ENCODE measurements around the gene CDC20.

DNA sequence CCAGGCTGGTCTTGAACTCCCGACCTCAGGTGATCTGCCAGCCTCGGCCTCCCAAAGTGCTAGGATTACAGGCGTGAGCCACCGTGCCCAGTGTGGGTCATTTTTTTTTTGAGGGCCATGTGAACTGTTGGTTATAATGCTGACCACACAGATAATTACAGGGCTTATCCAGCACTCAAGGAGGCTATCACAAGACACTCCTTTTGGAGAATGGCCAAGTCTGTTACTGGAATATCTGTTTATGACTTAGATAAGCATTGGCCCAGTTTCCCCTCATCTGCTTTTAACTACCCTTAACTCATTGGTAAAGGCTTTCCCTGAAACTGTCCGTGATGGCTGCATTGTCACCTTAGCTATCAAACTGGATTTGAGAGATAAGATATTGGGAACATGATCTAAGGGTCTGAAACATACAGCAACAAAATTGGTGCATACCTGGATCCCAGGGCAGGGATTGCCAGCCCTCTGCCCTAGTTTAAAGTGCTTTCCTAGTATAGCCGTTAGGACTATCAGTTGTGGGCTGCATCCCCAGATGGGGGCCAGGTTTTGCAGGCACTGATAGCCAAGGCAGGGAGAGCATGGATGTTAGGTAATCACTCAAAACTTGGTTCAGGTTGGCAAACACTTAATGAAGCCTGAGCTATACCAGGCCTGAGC lies 46.6 kb downstream of the CDC20 start:
- TF ChIP-seq, protein P1, sequence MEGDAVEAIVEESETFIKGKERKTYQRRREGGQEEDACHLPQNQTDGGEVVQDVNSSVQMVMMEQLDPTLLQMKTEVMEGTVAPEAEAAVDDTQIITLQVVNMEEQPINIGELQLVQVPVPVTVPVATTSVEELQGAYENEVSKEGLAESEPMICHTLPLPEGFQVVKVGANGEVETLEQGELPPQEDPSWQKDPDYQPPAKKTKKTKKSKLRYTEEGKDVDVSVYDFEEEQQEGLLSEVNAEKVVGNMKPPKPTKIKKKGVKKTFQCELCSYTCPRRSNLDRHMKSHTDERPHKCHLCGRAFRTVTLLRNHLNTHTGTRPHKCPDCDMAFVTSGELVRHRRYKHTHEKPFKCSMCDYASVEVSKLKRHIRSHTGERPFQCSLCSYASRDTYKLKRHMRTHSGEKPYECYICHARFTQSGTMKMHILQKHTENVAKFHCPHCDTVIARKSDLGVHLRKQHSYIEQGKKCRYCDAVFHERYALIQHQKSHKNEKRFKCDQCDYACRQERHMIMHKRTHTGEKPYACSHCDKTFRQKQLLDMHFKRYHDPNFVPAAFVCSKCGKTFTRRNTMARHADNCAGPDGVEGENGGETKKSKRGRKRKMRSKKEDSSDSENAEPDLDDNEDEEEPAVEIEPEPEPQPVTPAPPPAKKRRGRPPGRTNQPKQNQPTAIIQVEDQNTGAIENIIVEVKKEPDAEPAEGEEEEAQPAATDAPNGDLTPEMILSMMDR (IDR thresholded peaks at IDR 0.05): no peak
- no peak for TF ChIP-seq POLR2A (IDR thresholded peaks at IDR 0.05)

All from adrenal gland (tissue), 5 donors.